ENCODE measurements around the gene CIDEA. TPM values are rescaled to one million over a fixed set of nuclear protein-coding genes. Genes with fewer than 3 reads are reported as not detected.
A peak's percentile ranks its signal among the peaks of the same experiment; 100 is the strongest.

Gene CIDEA
- total RNA-seq, 1 experiment from 2014 or later = not detected

DNA sequence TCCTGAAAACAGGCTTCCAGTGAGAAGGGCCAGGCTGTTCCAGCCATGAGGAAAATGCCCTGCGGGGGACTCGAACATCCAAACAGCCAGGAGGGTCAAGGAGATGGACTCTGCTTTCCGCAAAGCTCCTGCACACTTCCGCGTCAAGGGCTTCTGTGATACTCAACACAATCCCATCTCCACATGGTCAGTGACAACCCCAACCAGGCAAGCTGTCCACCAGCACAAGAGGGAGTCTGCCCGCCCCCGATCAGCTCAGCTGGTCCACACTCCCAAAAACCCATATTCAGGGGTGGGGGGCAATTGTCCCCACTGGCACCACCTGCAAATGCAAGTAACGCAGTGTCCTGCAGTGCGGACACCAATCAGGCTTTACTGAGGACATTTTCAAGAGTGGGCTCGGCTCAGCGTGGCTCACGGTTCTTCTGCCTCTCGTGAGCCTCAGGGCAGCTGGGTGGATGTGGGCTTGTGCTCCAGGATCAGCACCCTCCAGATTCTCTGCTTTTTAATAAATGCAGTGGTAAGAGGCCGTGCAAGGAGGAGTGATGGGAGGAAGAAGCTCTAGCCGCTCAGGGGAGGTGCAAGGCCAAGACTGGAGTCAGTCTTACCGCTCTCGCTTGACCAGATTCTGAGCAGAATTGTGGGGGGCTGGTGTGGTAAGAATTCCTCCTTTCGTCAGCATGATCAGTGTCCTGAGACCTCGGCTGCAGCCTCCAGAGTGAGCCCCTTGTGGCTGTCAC is 19.5 kb upstream of the CIDEA start:
- Histone ChIP-seq H3K9me3 (no peaks in the 10 kb centered on the region), H3K4me1 (no peaks in the 10 kb centered on the region), H3K36me3 (ENCODE audit: control insufficient read depth, insufficient read depth, low read length) (no peaks in the 10 kb centered on the region), H3K4me3 (ENCODE audit: low read depth, low read length) (no peak overlapping the region), H3K27me3 (replicated peaks; ENCODE audit: control insufficient read depth, insufficient read depth, low read length) (no peaks in the 10 kb centered on the region)
- Mint-ChIP-seq H3K36me3 (ENCODE audit: insufficient read depth, unreplicated experiment) (no peaks in the 10 kb centered on the region), H3K4me3 (ENCODE audit: unreplicated experiment) (no peak overlapping the region), H3K9me3 (ENCODE audit: unreplicated experiment) (no peaks in the 10 kb centered on the region), H3K4me1 (ENCODE audit: low read depth, unreplicated experiment) (no peaks in the 10 kb centered on the region), H3K27ac (ENCODE audit: unreplicated experiment) (no peak overlapping the region), H3K27me3 (ENCODE audit: insufficient read depth, unreplicated experiment) (peaks cover 9% of the 10 kb centered on the region)
- intact Hi-C loops (cut with micrococcal nuclease; ENCODE audit: unreplicated experiment) = no loop called here
- BruUV-seq (replicated peaks) = no TSS peak
- no peak for DNase-seq
- TF ChIP-seq, protein P1, sequence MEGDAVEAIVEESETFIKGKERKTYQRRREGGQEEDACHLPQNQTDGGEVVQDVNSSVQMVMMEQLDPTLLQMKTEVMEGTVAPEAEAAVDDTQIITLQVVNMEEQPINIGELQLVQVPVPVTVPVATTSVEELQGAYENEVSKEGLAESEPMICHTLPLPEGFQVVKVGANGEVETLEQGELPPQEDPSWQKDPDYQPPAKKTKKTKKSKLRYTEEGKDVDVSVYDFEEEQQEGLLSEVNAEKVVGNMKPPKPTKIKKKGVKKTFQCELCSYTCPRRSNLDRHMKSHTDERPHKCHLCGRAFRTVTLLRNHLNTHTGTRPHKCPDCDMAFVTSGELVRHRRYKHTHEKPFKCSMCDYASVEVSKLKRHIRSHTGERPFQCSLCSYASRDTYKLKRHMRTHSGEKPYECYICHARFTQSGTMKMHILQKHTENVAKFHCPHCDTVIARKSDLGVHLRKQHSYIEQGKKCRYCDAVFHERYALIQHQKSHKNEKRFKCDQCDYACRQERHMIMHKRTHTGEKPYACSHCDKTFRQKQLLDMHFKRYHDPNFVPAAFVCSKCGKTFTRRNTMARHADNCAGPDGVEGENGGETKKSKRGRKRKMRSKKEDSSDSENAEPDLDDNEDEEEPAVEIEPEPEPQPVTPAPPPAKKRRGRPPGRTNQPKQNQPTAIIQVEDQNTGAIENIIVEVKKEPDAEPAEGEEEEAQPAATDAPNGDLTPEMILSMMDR (IDR thresholded peaks at IDR 0.05; ENCODE audit: insufficient read depth in 1 of 2, low read depth in 1 of 2, low read length in 1 of 2, severe bottlenecking in 1 of 2, unreplicated experiment in 1 of 2) = no peak
- CTCF ChIA-PET = no interaction called here
- POLR2A ChIA-PET = no interaction called here

DNA sequence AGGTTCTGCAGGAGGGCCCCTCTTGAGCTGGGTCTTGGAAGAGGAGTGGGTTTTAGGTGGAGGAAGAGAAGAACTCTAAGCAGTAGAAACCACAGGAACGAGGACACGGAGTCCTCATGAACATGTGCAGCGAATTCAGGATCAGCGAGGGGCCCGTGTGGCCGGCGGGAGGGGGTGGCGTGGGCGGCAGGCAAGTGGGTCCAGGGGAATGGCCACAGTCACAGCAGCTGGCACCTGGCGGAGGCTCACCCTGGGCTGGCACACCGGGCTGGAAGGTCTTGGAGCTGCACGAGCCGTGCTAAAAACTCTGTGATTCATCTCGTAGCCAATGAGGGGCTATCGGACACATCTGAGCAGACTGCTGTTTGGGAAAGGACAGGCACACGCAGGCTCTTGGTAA is 18.0 kb upstream of the CIDEA start:
- H3K36me3 Mint-ChIP-seq (ENCODE audit: insufficient read depth, unreplicated experiment) = no peaks in the 10 kb centered on the region
- TF ChIP-seq, protein P1 (IDR thresholded peaks at IDR 0.05; ENCODE audit: insufficient read depth in 1 of 2, low read depth in 1 of 2, low read length in 1 of 2, severe bottlenecking in 1 of 2, unreplicated experiment in 1 of 2) = no peak
- no TSS peak for BruUV-seq (replicated peaks)
- POLR2A ChIA-PET = no interaction called here
- no peak overlapping the region for H3K27ac Mint-ChIP-seq (ENCODE audit: unreplicated experiment)
- CTCF ChIA-PET = interaction anchor here (0.8 to 1.5 kb wide), 7 partner anchors 20 to 168 kb away, joined by 4 to 10 read pairs (median 4); no protein-coding TSS in a partner anchor
- DNase-seq = no peak
- peaks cover 9% of the 10 kb centered on the region for H3K27me3 Mint-ChIP-seq (ENCODE audit: insufficient read depth, unreplicated experiment)
- intact Hi-C loops (cut with micrococcal nuclease; ENCODE audit: unreplicated experiment) = no loop called here
- no peaks in the 10 kb centered on the region for H3K27me3 ChIP-seq (replicated peaks; ENCODE audit: control insufficient read depth, insufficient read depth, low read length)
- no peak overlapping the region for H3K4me3 Mint-ChIP-seq (ENCODE audit: unreplicated experiment)
- H3K4me3 ChIP-seq (ENCODE audit: low read depth, low read length) = no peak overlapping the region
- H3K9me3 Mint-ChIP-seq (ENCODE audit: unreplicated experiment) = no peaks in the 10 kb centered on the region
- no peaks in the 10 kb centered on the region for H3K36me3 ChIP-seq (ENCODE audit: control insufficient read depth, insufficient read depth, low read length)
- H3K4me1 Mint-ChIP-seq (ENCODE audit: low read depth, unreplicated experiment) = no peaks in the 10 kb centered on the region
- H3K4me1 ChIP-seq = no peaks in the 10 kb centered on the region
- no peaks in the 10 kb centered on the region for H3K9me3 ChIP-seq

DNA sequence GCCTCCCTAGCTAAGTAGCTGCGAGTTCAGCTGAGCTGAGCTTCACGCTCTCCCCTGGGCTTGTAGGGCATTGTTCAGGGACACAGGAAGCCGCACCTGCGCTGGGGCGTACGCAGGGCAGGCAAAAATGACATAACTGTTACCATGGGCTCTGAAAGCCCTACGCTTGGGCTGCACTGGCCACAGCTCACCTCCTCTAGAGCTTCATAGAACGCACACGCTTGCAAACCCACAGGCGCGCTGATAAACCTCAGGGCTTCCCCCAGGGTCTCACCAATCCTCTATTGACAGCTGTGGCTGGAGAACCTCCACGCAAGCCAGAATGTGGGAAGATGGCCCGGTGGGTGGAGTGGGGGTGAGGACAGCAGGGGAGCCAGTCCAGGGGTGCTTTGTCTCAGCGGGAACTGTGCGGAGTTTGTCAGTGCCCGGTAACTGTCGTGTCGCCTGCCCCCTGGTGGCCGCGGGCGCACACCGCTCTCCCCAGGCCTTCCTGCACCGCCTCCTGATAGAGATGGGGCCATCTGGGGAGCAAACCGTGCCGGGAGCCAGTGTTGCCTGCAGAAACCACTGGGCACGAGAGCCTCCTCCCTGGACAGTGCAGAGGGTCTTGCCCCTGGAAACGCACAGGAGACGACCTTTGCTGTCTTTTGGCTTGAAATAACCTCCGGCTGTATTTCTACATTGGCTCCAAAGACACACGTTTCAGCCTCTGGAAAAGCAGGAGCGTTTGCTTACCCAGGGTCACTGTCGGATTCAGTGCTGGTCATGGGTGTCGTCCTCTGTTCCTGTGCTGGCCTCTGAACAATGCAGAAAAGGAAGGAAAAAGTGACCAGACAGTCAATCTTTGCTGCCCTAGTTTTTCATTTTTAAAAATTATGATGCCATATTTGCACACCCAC is 17.0 kb upstream of the CIDEA start:
- Mint-ChIP-seq H3K9me3 (ENCODE audit: unreplicated experiment) (no peaks in the 10 kb centered on the region), H3K27me3 (ENCODE audit: insufficient read depth, unreplicated experiment) (peaks cover 13% of the 10 kb centered on the region), H3K27ac (ENCODE audit: unreplicated experiment) (no peak overlapping the region), H3K4me3 (ENCODE audit: unreplicated experiment) (no peak overlapping the region), H3K4me1 (ENCODE audit: low read depth, unreplicated experiment) (no peaks in the 10 kb centered on the region), H3K36me3 (ENCODE audit: insufficient read depth, unreplicated experiment) (no peaks in the 10 kb centered on the region)
- Histone ChIP-seq H3K4me1 (no peaks in the 10 kb centered on the region), H3K27me3 (replicated peaks; ENCODE audit: control insufficient read depth, insufficient read depth, low read length) (no peaks in the 10 kb centered on the region), H3K36me3 (ENCODE audit: control insufficient read depth, insufficient read depth, low read length) (no peaks in the 10 kb centered on the region), H3K9me3 (no peaks in the 10 kb centered on the region), H3K4me3 (ENCODE audit: low read depth, low read length) (no peak overlapping the region)
- POLR2A ChIA-PET = no interaction called here
- peak; percentile 74 to 87 for DNase-seq
- CTCF ChIA-PET = interaction anchor here (0.6 to 1.5 kb wide), 10 partner anchors 19 to 169 kb away, joined by 3 to 10 read pairs (median 4); partner anchors contain the start of gene ANKRD62
- BruUV-seq (replicated peaks) = no TSS peak
- TF ChIP-seq, protein P1 (IDR thresholded peaks at IDR 0.05; ENCODE audit: insufficient read depth in 1 of 2, low read depth in 1 of 2, low read length in 1 of 2, severe bottlenecking in 1 of 2, unreplicated experiment in 1 of 2) = peak; percentile 92 to 95
- intact Hi-C loops (cut with micrococcal nuclease; ENCODE audit: unreplicated experiment) = loop anchor here (1.0 kb wide), 3 partner anchors 18 to 163 kb away; no protein-coding TSS in a partner anchor
